Mammary epithelial cell (primary cell): Measurements from ENCODE around the gene IFT80.

Experiments used
- CTCF ChIP-seq, 2 donors: IDR thresholded peaks in 1 of 2; conservative IDR thresholded peaks in 1 of 2; 2 replicates each; pipeline ENCODE4 v1.5.1; 2011 to 2012; ENCODE audit warnings: inconsistent platforms in 2 of 2, low read length in 2 of 2, mild to moderate bottlenecking in 2 of 2, control low read depth in 1 of 2, low read depth in 1 of 2; ENCODE audit not compliant: insufficient read depth in 1 of 2; ENCODE audit errors: extremely low read depth in 1 of 2
- EZH2 ChIP-seq: IDR thresholded peaks from 2 replicates; pipeline ENCODE4 v1.6.1; 2012; ENCODE audit warnings: low read length, inconsistent platforms, borderline replicate concordance

GRCh38 chr3:160225176-160226025 is 173.6 kb downstream of the IFT80 start, which contains the start of gene C3orf80:
- no peak for TF ChIP-seq CTCF (conservative IDR thresholded peaks at IDR 0.05 in 1 of 2, IDR thresholded peaks at IDR 0.05 in 1 of 2; ENCODE audit: extremely low read depth in 1 of 2, insufficient read depth in 1 of 2, low read depth in 1 of 2, low read length in 2 of 2)
- TF ChIP-seq EZH2 = peak; percentile 74
